ENCODE results near the gene EIF6. TPM values are rescaled to one million over a fixed set of nuclear protein-coding genes. Genes with fewer than 3 reads are reported as not detected.
A peak's percentile ranks its signal among the peaks of the same experiment; 100 is the strongest.

Gene EIF6
- total RNA-seq, 2 experiments from 2014 or later, result 24.9 to 25.8 TPM

DNA sequence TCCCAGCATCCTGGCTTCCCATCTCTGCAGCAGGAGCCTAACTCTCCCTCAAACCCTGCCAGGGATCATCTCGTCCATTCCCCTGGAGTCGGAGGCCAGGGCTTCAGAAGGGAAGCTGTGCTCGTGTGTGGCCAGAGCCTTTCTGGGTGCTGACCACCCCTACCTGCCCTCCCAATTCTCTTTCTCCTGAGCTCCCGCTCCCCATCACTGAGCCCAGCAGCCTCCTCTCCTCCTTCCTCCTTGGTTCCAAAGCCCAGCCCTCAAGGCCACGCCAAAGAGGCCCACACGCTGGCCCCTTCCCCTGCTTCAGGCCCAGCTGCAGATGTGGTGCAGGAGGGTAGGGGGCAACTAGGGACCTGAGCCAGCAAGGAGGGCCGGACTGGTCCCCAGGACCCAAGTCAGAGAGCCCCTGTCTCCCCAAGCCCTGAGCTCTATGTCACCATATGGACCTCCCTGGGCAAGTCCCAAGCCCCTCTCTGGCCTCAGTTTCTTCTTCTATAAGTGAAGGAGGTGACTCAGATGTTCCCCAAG, 6.4 kb upstream of the EIF6 start:
- Histone ChIP-seq H3K36me3 (ENCODE audit: insufficient read depth, low read length) (no peaks in the 10 kb centered on the region), H3K27me3 (ENCODE audit: control insufficient read depth in 1 of 2, insufficient read depth in 2 of 2, low read length in 2 of 2) (no peaks in the 10 kb centered on the region), H3K9me3 (ENCODE audit: control insufficient read depth in 1 of 2, insufficient read depth in 1 of 2, low read length in 2 of 2) (no peaks in the 10 kb centered on the region), H3K4me1 (ENCODE audit: insufficient read depth, low read length) (no peaks in the 10 kb centered on the region), H3K4me3 (ENCODE audit: low read length) (no peak overlapping the region), H3K27ac (ENCODE audit: low read depth in 1 of 2, low read length in 2 of 2) (no peak overlapping the region)
- Mint-ChIP-seq H3K4me3 (no peak overlapping the region), H3K27me3 (no peaks in the 10 kb centered on the region), H3K27ac (no peak overlapping the region), H3K36me3 (ENCODE audit: low read depth) (no peaks in the 10 kb centered on the region), H3K4me1 (ENCODE audit: low read depth) (no peaks in the 10 kb centered on the region), H3K9me3 (no peaks in the 10 kb centered on the region)
- TF ChIP-seq, protein P1, sequence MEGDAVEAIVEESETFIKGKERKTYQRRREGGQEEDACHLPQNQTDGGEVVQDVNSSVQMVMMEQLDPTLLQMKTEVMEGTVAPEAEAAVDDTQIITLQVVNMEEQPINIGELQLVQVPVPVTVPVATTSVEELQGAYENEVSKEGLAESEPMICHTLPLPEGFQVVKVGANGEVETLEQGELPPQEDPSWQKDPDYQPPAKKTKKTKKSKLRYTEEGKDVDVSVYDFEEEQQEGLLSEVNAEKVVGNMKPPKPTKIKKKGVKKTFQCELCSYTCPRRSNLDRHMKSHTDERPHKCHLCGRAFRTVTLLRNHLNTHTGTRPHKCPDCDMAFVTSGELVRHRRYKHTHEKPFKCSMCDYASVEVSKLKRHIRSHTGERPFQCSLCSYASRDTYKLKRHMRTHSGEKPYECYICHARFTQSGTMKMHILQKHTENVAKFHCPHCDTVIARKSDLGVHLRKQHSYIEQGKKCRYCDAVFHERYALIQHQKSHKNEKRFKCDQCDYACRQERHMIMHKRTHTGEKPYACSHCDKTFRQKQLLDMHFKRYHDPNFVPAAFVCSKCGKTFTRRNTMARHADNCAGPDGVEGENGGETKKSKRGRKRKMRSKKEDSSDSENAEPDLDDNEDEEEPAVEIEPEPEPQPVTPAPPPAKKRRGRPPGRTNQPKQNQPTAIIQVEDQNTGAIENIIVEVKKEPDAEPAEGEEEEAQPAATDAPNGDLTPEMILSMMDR (IDR thresholded peaks at IDR 0.05), result no peak
- intact Hi-C loops (cut with DNase I, micrococcal nuclease), result no loop called here
- ChIA-PET CTCF (interaction anchor here (1.0 kb wide), 1 partner anchor 13 kb away, joined by 3 read pairs; no protein-coding TSS in a partner anchor), POLR2A (no interaction called here)
- ATAC-seq (ENCODE audit: poor library complexity) (no peak), DNase-seq (no peak)

DNA sequence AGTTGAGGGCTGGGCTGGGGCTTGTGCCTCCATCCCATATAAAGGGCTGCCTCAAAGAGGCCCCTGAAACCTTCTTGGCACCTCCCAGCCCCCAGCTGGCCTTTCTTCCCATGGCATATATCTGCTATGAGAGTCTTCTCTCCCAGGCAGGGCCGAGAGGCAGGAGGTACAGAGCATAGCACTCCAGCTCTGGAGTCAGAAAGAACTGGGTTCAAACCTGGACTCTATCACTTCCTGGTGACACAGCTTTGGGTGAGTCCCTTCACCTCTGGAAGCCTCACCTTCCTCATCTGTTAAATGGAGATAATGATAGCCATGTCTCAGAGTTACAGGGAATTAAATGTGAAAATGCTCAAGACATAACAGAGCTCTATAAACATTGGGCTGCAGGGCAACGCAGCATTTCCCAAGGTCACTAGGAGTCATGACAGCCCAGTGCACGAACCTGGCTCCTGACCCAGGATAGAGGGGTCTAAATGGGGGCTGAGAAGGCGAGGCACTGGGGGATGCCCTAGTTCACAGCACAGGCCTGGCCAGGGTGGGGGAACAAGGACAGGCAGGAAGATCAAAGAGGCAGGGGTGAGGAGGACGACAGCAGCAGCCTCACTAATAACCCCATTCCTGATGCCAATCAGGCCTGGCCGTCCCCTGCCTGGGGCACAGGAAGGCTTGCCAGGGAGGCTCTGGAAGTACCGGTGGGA, 5.8 kb upstream of the EIF6 start:
- no peak overlapping the region for H3K27ac ChIP-seq (ENCODE audit: low read depth in 1 of 2, low read length in 2 of 2)
- Mint-ChIP-seq H3K4me3 (no peak overlapping the region), H3K27me3 (no peaks in the 10 kb centered on the region), H3K36me3 (ENCODE audit: low read depth) (no peaks in the 10 kb centered on the region), H3K27ac (no peak overlapping the region), H3K4me1 (ENCODE audit: low read depth) (no peaks in the 10 kb centered on the region), H3K9me3 (no peaks in the 10 kb centered on the region)
- no peaks in the 10 kb centered on the region for H3K9me3 ChIP-seq (ENCODE audit: control insufficient read depth in 1 of 2, insufficient read depth in 1 of 2, low read length in 2 of 2)
- CTCF ChIA-PET, result interaction anchor here (0.8 to 1.6 kb wide), 4 partner anchors 13 to 26 kb away, joined by 3 to 5 read pairs (median 3); no protein-coding TSS in a partner anchor
- TF ChIP-seq, protein P1 (IDR thresholded peaks at IDR 0.05), result no peak
- POLR2A ChIA-PET, result no interaction called here
- H3K4me3 ChIP-seq (ENCODE audit: low read length), result no peak overlapping the region
- H3K4me1 ChIP-seq (ENCODE audit: insufficient read depth, low read length), result no peaks in the 10 kb centered on the region
- DNase-seq, result no peak
- ATAC-seq (ENCODE audit: poor library complexity), result no peak
- no peaks in the 10 kb centered on the region for H3K36me3 ChIP-seq (ENCODE audit: insufficient read depth, low read length)
- H3K27me3 ChIP-seq (ENCODE audit: control insufficient read depth in 1 of 2, insufficient read depth in 2 of 2, low read length in 2 of 2), result no peaks in the 10 kb centered on the region
- intact Hi-C loops (cut with DNase I, micrococcal nuclease), result no loop called here

DNA sequence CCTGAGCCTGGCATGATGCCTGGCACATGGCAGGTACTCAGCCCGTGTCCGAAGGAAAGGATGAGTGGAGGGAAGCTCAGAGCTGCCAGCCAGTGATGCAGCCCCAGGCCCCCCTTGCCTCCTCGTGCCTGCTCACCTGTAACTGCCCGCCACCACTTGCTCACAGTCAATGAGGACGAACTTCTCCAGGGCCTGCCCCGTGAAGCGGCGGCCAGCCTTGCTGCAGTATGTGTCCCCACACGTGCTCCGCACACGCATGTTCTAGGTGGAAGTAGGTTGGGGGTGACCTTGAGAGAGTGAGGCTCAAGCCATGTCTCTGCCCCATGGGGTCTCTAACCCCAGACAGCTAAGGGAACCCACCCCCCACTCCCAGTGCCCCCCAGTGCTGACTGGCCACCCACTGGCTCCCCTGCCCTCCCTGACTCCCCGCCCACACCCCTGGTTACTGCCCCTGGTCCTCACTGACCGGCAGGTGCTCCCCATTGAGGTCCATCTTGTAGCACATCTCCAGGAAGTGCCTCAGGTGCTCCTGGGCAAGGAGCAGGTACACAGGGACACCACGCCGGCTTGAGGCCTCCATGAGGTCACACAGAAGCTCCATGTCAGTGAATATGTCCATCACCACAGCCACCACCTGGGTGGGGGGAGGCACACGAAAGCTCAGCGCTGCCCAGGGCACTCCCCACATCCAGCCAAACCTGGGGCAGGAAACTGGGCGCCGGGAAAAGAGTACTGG, 3.9 kb upstream of the EIF6 start:
- no peak overlapping the region for H3K4me3 Mint-ChIP-seq
- peak in 1 of 14 experiments; percentile 14 for DNase-seq
- POLR2A ChIA-PET, result interaction anchor here (0.8 kb wide), 1 partner anchor 10 kb away, joined by 3 read pairs; the partner anchor contains the start of gene MMP24OS
- Histone ChIP-seq H3K27me3 (ENCODE audit: control insufficient read depth in 1 of 2, insufficient read depth in 2 of 2, low read length in 2 of 2) (no peaks in the 10 kb centered on the region), H3K9me3 (ENCODE audit: control insufficient read depth in 1 of 2, insufficient read depth in 1 of 2, low read length in 2 of 2) (no peaks in the 10 kb centered on the region), H3K27ac (ENCODE audit: low read depth in 1 of 2, low read length in 2 of 2) (no peak overlapping the region), H3K36me3 (ENCODE audit: insufficient read depth, low read length) (no peaks in the 10 kb centered on the region), H3K4me3 (ENCODE audit: low read length) (no peak overlapping the region), H3K4me1 (ENCODE audit: insufficient read depth, low read length) (peaks cover 14% of the 10 kb centered on the region)
- intact Hi-C loops (cut with DNase I, micrococcal nuclease), result no loop called here
- H3K9me3 Mint-ChIP-seq, result no peaks in the 10 kb centered on the region
- peaks cover 13% of the 10 kb centered on the region for H3K36me3 Mint-ChIP-seq (ENCODE audit: low read depth)
- no peak for ATAC-seq (ENCODE audit: poor library complexity)
- no peaks in the 10 kb centered on the region for H3K27me3 Mint-ChIP-seq
- H3K27ac Mint-ChIP-seq, result no peak overlapping the region
- peaks cover 13% of the 10 kb centered on the region for H3K4me1 Mint-ChIP-seq (ENCODE audit: low read depth)
- CTCF ChIA-PET, result interaction anchor here (1.6 kb wide), 1 partner anchor 15 kb away, joined by 3 read pairs; no protein-coding TSS in a partner anchor
- TF ChIP-seq, protein P1 (IDR thresholded peaks at IDR 0.05), result no peak
